DLD1 (cell line): ENCODE data around the gene TBXA2R.

ENCODE experiments used
- in situ Hi-C: cut with HindIII; loops from 2 replicates; pipeline ENCODE4 v1.10.0; 2017; ENCODE audit warnings: low sequenced_read_pairs

Gene TBXA2R

GRCh38 chr19:3556978-3557460, 49.7 kb downstream of the TBXA2R start:
- in situ Hi-C loops: no loop called here

- in situ Hi-C loops: no loop called here
Measured at GRCh38 chr19:3556423-3556977, 50.2 kb downstream of the TBXA2R start.

- in situ Hi-C loops: no loop called here
Measured at GRCh38 chr19:3555653-3556422, 50.8 kb downstream of the TBXA2R start.

- in situ Hi-C loops: no loop called here
Measured at GRCh38 chr19:3554254-3555083, 52.2 kb downstream of the TBXA2R start.

- in situ Hi-C loops: no loop called here
Measured at GRCh38 chr19:3551792-3552095, 54.9 kb downstream of the TBXA2R start.

- in situ Hi-C loops: no loop called here
Measured at GRCh38 chr19:3550947-3551791, 55.5 kb downstream of the TBXA2R start.

GRCh38 chr19:3549816-3550215, 56.9 kb downstream of the TBXA2R start:
- in situ Hi-C loops: no loop called here

GRCh38 chr19:3548606-3549005, 58.1 kb downstream of the TBXA2R start:
- in situ Hi-C loops: no loop called here

GRCh38 chr19:3547767-3548282, 58.9 kb downstream of the TBXA2R start:
- in situ Hi-C loops: no loop called here

- in situ Hi-C loops: no loop called here
Measured at GRCh38 chr19:3547301-3547731, 59.4 kb downstream of the TBXA2R start.

- in situ Hi-C loops: no loop called here
Measured at GRCh38 chr19:3546119-3546518, 60.6 kb downstream of the TBXA2R start.

GRCh38 chr19:3545669-3546034, 61.0 kb downstream of the TBXA2R start:
- in situ Hi-C loops: no loop called here

GRCh38 chr19:3544742-3545668, 61.7 kb downstream of the TBXA2R start:
- in situ Hi-C loops: no loop called here
